ENCODE results near the gene ECSIT.
"Not testable (repeated sequence)": the region's sequence is repeated elsewhere in the genome, so short reads cannot be mapped to it uniquely, and the experiment has no call there.

Gene ECSIT

GRCh38 chr19:11480715-11481533 is 48.0 kb downstream of the ECSIT start, which contains the start of gene ELAVL3:
Gene ELAVL3 (minus strand): TSS chr19:11481046. CDS start chr19:11480608, 438 bp downstream.
- no peak for TF ChIP-seq CTCF (IDR thresholded peaks at IDR 0.05; ENCODE audit: insufficient read depth, missing control alignments)
- FAIRE-seq = no peak
- DNase-seq (ENCODE audit: insufficient read length, low spot score) = peak; percentile 62

- FAIRE-seq (no peak), DNase-seq (ENCODE audit: insufficient read length, low spot score) (no peak)
These were observed 48.8 kb downstream of the ECSIT start for GRCh38 chr19:11479898-11480714.

GRCh38 chr19:11479090-11479897 is 49.6 kb downstream of the ECSIT start:
- no peak for TF ChIP-seq CTCF (IDR thresholded peaks at IDR 0.05; ENCODE audit: insufficient read depth, missing control alignments)
- no peak for FAIRE-seq
- DNase-seq (ENCODE audit: insufficient read length, low spot score) = peak; percentile 85

More at GRCh38 chr19:11479898-11480714, 48.8 kb downstream of the ECSIT start:
- no peak for TF ChIP-seq CTCF (IDR thresholded peaks at IDR 0.05; ENCODE audit: insufficient read depth, missing control alignments)

- DNase-seq (ENCODE audit: insufficient read length, low spot score) (peak; percentile 76), FAIRE-seq (no peak)
- TF ChIP-seq CTCF (IDR thresholded peaks at IDR 0.05; ENCODE audit: insufficient read depth, missing control alignments) = no peak
These were observed 50.5 kb downstream of the ECSIT start for GRCh38 chr19:11478167-11479089.

- DNase-seq (ENCODE audit: insufficient read length, low spot score) (no peak), FAIRE-seq (no peak)
- no peak for TF ChIP-seq CTCF (IDR thresholded peaks at IDR 0.05; ENCODE audit: insufficient read depth, missing control alignments)
These were observed 53.1 kb downstream of the ECSIT start for GRCh38 chr19:11475861-11476260.

- DNase-seq (ENCODE audit: insufficient read length, low spot score); FAIRE-seq: not testable (repeated sequence)
These were observed 53.6 kb downstream of the ECSIT start for GRCh38 chr19:11475343-11475742.
